Measurements from ENCODE around the gene SHC2.

- no peak for TF ChIP-seq CTCF (IDR thresholded peaks at IDR 0.05; ENCODE audit: extremely low read depth in 1 of 2, insufficient read depth in 1 of 2, low read depth in 1 of 2, low read length in 2 of 2)
- no peak for TF ChIP-seq EZH2 (IDR thresholded peaks at IDR 0.05; ENCODE audit: borderline replicate concordance, low read depth, low read length, severe bottlenecking)
- no peak for TF ChIP-seq POLR2A (IDR thresholded peaks at IDR 0.05; ENCODE audit: low read depth, low read length)
- TF ChIP-seq JUN (IDR thresholded peaks at IDR 0.05; ENCODE audit: borderline replicate concordance, insufficient read depth, insufficient read length, low read depth): no peak
- no peak for TF ChIP-seq FOS (IDR thresholded peaks at IDR 0.05; ENCODE audit: borderline replicate concordance, insufficient read depth, low read length)
- TF ChIP-seq MAX (IDR thresholded peaks at IDR 0.05; ENCODE audit: insufficient read depth, insufficient read length): no peak
- TF ChIP-seq POLR2AphosphoS5 (IDR thresholded peaks at IDR 0.05; ENCODE audit: insufficient read depth, low read depth, low read length): no peak
Measured at GRCh38 chr19:489418-490196, 28.8 kb upstream of the SHC2 start.

Measured in endothelial cell of umbilical vein (primary cell).